Activated CD8-positive, alpha-beta T cell treated with anti-CD3 and anti-CD28 coated beads for 36 hours (primary cell): ENCODE results near the gene EBF3. TPM values are rescaled to one million over a fixed set of nuclear protein-coding genes. Genes with fewer than 3 reads are reported as not detected.

Experiments used
- ATAC-seq: fragments of 200-7000 bp; cut with Tn5 transposase; one replicate; pipeline ENCODE4 v1.10.0; 2021; ENCODE audit warnings: mild to moderate bottlenecking, moderate library complexity
- CTCF ChIA-PET: fragments of 350-600 bp; sonication (Branson Sonifier 250); formaldehyde crosslinking; loops from one replicate; lab custom pipeline; 2021; ENCODE audit warnings: antibody characterized with exemption; lab: Charles Lee
- POLR2A ChIA-PET: fragments of 350-600 bp; sonication (Branson Sonifier 250); formaldehyde crosslinking; loops from one replicate; lab custom pipeline; 2021; ENCODE audit warnings: antibody characterized with exemption; lab: Charles Lee
- DNase-seq: peaks from one replicate; pipeline ENCODE4 v3.0.0-alpha.2; 2020
- H3K27ac Mint-ChIP-seq: one replicate; pipeline ENCODE4 v1.8.0; 2021; ENCODE audit warnings: mild to moderate bottlenecking, mixed read lengths
- H3K27me3 Mint-ChIP-seq: one replicate; pipeline ENCODE4 v1.8.0; 2021; ENCODE audit warnings: mixed read lengths
- H3K36me3 Mint-ChIP-seq: one replicate; pipeline ENCODE4 v1.8.0; 2021; ENCODE audit warnings: low read depth, mixed read lengths
- H3K4me1 Mint-ChIP-seq: one replicate; pipeline ENCODE4 v1.8.0; 2021; ENCODE audit warnings: low read depth, mixed read lengths
- H3K4me3 Mint-ChIP-seq: one replicate; pipeline ENCODE4 v1.8.0; 2021; ENCODE audit warnings: mild to moderate bottlenecking, moderate library complexity, mixed read lengths
- H3K9me3 Mint-ChIP-seq: one replicate; pipeline ENCODE4 v1.8.0; 2021; ENCODE audit warnings: mixed read lengths
- intact Hi-C: fragments of 100-400 bp; cut with micrococcal nuclease; formaldehyde crosslinking; loops from one replicate; pipeline ENCODE4 v1.10.0; 2022
- total RNA-seq, 2 experiments: library from RNA; stranded (reverse); gene quantifications; one replicate each; pipeline ENCODE4 v1.2.3, GENCODE V29; 2021
- TF ChIP-seq, protein P1 (sequence below): fragments of 200-600 bp; IDR thresholded peaks from one replicate; pipeline ENCODE4 v1.8.0; 2022; ENCODE audit warnings: antibody characterized with exemption, mild to moderate bottlenecking

Gene EBF3
- total RNA-seq, 2 experiments from 2014 or later: not detected

DNA sequence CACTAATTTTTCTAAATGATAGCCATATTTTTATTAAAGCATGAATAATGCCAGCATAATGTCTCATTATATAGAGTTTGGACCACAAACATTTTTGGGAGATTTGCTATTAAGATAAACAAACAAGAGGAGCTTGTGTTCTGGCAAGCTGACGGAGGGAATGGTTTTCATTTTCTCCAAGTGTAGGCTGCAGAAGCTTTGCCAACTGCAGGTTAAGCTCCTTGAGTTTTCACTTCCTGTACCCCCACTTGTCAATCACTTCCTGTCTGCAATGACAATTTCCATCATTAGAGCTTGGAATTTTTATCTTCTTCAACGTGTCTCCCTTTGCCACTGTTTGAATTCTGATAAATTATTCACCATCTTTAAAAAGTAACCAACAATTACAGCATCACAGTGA is 13.4 kb downstream of the EBF3 start:
- ChIA-PET CTCF (interaction anchor here (0.9 to 1.3 kb wide), 2 partner anchors 21 to 74 kb away, joined by 3 to 4 read pairs; no protein-coding TSS in a partner anchor), POLR2A (no interaction called here)
- no peak for DNase-seq
- Mint-ChIP-seq H3K4me3 (no peak overlapping the region), H3K9me3 (no peaks in the 10 kb centered on the region), H3K27ac (no peak overlapping the region), H3K36me3 (no peaks in the 10 kb centered on the region), H3K4me1 (no peaks in the 10 kb centered on the region), H3K27me3 (peaks cover 24% of the 10 kb centered on the region)
- intact Hi-C loops: no loop called here
- TF ChIP-seq, protein P1, sequence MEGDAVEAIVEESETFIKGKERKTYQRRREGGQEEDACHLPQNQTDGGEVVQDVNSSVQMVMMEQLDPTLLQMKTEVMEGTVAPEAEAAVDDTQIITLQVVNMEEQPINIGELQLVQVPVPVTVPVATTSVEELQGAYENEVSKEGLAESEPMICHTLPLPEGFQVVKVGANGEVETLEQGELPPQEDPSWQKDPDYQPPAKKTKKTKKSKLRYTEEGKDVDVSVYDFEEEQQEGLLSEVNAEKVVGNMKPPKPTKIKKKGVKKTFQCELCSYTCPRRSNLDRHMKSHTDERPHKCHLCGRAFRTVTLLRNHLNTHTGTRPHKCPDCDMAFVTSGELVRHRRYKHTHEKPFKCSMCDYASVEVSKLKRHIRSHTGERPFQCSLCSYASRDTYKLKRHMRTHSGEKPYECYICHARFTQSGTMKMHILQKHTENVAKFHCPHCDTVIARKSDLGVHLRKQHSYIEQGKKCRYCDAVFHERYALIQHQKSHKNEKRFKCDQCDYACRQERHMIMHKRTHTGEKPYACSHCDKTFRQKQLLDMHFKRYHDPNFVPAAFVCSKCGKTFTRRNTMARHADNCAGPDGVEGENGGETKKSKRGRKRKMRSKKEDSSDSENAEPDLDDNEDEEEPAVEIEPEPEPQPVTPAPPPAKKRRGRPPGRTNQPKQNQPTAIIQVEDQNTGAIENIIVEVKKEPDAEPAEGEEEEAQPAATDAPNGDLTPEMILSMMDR: no peak
- no peak for ATAC-seq

DNA sequence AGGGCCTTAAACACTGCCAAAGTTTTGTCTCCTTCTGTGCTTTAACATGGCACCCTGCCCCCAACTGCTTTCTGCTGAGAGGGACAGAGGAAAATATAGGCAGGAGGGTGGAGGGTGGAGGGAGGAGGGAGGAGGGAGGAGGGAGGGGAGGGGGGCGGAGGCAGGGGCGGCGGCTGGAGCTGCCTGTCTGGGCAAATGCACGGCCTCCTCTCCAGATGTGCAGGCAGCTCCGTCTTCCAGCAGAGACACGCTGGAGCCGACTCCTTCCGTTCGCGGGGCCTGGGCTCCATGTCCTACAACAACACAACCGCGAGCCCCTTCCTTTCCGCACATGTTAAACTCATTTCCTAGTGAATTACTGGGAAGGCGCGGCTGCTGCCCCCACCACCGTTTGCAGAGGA is 14.2 kb downstream of the EBF3 start:
- Mint-ChIP-seq H3K4me1 (no peaks in the 10 kb centered on the region), H3K4me3 (no peak overlapping the region), H3K27me3 (peaks cover 20% of the 10 kb centered on the region), H3K27ac (no peak overlapping the region), H3K9me3 (no peaks in the 10 kb centered on the region), H3K36me3 (no peaks in the 10 kb centered on the region)
- TF ChIP-seq, protein P1: no peak
- CTCF ChIA-PET: interaction anchor here (0.9 kb wide), 1 partner anchor 22 kb away, joined by 3 read pairs; no protein-coding TSS in a partner anchor
- intact Hi-C loops: no loop called here
- POLR2A ChIA-PET: no interaction called here
- DNase-seq: no peak
- no peak for ATAC-seq

DNA sequence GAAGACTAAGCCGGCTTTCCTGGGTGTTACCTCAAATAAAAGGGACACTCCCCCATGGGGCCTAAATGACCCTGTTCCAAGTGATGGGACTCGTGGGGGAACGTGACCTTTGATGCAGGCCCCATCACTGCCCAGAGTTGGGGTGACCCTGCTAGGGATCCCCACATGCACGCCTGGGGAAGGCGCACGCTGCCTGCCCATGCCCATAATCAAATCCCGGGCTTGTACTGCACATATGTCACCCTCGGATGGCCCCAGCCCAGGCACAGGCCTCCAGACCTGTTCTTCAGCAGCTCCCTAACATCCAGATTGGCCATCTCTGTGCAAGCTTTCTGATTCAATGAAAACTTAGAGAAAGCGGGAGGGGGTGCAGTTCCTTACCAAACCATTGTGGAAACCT is 14.7 kb downstream of the EBF3 start:
- DNase-seq (no peak), ATAC-seq (no peak)
- Mint-ChIP-seq H3K4me3 (no peak overlapping the region), H3K9me3 (no peaks in the 10 kb centered on the region), H3K27me3 (peaks cover 20% of the 10 kb centered on the region), H3K27ac (no peak overlapping the region), H3K36me3 (no peaks in the 10 kb centered on the region), H3K4me1 (no peaks in the 10 kb centered on the region)
- TF ChIP-seq, protein P1: no peak
- intact Hi-C loops: no loop called here
- POLR2A ChIA-PET: no interaction called here
- CTCF ChIA-PET: no interaction called here

DNA sequence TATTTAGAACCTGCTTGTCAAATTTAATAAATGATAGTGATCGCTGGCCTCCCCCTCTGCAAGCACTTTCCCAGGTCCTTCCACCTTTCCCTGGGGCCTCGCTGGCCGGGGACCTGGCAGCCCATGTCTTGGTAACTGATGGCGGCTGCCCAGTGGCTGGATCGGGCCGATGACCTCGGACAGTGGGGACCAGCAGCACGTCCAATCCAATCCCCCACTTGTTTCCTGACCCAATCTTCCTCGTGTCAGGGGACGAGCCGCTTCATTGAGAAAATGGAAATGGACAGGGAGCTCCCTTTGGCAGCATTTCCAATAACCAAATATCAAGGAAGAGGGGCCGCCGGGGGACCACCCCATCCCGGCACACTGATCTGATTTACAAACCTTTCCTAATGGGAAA is 17.2 kb downstream of the EBF3 start:
- H3K4me3 Mint-ChIP-seq: no peak overlapping the region

DNA sequence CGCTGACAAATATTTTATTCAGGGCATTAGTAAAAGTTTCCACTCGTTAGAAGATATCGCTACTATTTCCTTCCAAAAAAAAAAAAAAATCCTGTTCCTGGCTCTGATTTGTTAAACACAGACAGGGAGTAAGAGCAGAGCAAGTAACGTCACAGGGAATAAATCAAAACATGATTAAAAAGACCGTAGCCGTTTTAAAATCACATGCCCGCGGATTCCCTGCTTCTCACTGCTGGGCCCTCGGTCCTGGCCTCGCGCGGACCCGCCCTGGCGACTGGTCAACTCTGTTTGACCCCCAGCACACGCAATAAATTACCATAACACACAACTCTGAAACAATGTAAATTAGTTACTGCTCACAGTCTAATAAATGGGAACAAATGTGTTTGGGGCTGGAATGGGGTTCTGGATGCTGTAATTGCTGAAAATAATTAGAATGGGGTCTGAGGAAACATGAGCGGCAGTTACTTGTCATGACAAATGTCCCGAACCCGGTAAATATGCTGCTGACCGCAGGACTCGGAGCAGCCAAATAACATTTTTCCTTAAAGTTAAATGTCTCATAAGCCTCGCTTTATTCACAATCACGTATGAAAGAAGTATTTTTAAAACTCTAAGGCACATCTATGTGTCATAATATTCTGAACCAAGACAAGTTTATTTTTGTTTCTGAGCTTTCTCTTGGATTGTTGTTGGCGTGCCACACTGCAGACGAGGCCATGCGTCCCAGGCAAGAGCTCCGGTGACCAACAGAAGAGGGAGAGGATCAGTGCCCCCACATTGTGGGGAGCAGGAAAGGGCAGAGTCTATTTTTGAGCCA is 17.9 kb downstream of the EBF3 start:
- CTCF ChIA-PET: no interaction called here

More for the DNA sequence above, 17.2 kb downstream of the EBF3 start:
- H3K27ac Mint-ChIP-seq: no peak overlapping the region
- ChIA-PET POLR2A (no interaction called here), CTCF (no interaction called here)
- TF ChIP-seq, protein P1: no peak
- H3K9me3 Mint-ChIP-seq: no peaks in the 10 kb centered on the region
- DNase-seq: no peak
- no peaks in the 10 kb centered on the region for H3K4me1 Mint-ChIP-seq
- peaks cover 13% of the 10 kb centered on the region for H3K27me3 Mint-ChIP-seq
- no peak for ATAC-seq
- intact Hi-C loops: no loop called here
- H3K36me3 Mint-ChIP-seq: no peaks in the 10 kb centered on the region

More for the DNA sequence above, 17.9 kb downstream of the EBF3 start:
- DNase-seq (no peak), ATAC-seq (no peak)
- intact Hi-C loops: no loop called here
- POLR2A ChIA-PET: no interaction called here
- no peak overlapping the region for H3K4me3 Mint-ChIP-seq
- H3K4me1 Mint-ChIP-seq: no peaks in the 10 kb centered on the region
- no peaks in the 10 kb centered on the region for H3K9me3 Mint-ChIP-seq
- H3K36me3 Mint-ChIP-seq: no peaks in the 10 kb centered on the region
- peaks cover 13% of the 10 kb centered on the region for H3K27me3 Mint-ChIP-seq
- no peak overlapping the region for H3K27ac Mint-ChIP-seq
- TF ChIP-seq, protein P1: no peak
